GM12801 (cell line): ENCODE data around the gene SLC50A1.

Experiments
- TF ChIP-seq, protein P1 (sequence below): IDR thresholded peaks from one replicate; pipeline ENCODE4 v1.5.1; 2011; ENCODE audit warnings: control low read depth; ENCODE audit not compliant: insufficient read length; ENCODE audit errors: extremely low read depth

SLC50A1 gene

DNA sequence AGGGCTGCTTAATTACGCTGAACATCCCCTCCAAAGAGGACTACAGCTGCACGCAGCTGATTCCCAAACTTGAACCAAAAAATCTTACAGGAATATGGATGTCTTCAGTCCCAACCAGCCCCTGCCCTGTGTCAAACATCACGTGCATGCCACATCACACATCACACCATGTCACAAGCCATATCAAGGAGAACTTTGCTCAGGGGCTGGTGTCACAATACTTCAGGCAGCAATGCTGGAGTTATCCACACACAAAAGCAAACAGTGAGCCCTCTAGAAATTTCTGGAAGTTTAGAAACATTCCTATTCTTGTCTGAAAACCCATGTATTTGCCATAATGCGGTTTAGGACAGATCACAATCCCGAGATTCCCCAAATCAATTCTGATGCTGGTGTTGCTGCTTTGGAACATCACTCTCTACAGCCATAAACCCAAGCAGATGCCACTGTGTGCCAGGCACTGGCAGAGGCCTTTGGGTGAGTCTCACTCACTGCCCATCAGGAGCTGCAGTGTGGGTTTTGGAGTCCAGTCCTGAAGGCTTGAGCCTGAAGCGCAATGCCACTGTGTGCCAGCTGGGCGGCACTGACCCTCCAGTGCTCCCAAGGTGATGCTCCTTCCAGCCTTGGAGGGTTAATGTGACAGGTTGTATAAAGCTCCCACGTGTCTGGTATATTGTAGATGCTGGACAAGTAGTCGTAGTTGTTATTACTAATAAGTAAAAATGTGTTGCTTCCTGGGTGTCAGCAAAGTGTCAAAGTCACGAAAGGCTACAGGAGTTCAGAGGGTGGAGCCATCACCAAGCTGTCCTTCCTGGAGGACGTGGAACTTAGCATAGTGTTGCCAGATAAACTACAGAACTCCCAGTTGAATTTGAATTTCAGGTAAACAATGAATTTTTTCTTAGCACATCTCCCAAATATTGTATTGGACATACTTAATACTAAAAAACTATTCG lies 28.1 kb upstream of the SLC50A1 start:
- TF ChIP-seq, protein P1, sequence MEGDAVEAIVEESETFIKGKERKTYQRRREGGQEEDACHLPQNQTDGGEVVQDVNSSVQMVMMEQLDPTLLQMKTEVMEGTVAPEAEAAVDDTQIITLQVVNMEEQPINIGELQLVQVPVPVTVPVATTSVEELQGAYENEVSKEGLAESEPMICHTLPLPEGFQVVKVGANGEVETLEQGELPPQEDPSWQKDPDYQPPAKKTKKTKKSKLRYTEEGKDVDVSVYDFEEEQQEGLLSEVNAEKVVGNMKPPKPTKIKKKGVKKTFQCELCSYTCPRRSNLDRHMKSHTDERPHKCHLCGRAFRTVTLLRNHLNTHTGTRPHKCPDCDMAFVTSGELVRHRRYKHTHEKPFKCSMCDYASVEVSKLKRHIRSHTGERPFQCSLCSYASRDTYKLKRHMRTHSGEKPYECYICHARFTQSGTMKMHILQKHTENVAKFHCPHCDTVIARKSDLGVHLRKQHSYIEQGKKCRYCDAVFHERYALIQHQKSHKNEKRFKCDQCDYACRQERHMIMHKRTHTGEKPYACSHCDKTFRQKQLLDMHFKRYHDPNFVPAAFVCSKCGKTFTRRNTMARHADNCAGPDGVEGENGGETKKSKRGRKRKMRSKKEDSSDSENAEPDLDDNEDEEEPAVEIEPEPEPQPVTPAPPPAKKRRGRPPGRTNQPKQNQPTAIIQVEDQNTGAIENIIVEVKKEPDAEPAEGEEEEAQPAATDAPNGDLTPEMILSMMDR: no peak

- TF ChIP-seq, protein P1: no peak
Measured at GRCh38 chr1:155108296-155108695, 27.4 kb upstream of the SLC50A1 start.

- TF ChIP-seq, protein P1: no peak
Measured at GRCh38 chr1:155110381-155110780, 25.3 kb upstream of the SLC50A1 start.

DNA sequence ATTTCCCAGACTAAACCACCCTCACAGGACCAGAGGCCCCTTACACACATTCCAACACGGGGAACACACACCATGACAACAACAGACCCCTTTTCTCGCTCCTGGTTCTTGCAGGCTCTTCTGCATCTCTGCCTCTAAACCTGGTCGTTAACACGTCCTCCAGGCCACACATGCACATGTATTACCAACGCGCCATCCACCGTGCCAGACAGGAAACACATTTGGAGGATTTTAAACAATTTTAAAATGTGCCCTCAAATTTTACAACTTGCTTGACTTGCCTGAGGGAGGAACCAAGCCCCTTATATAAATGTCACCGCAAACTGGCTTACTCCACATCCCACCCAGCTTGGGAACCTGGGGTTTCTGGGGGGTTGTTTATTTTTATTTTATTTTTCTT lies 24.8 kb upstream of the SLC50A1 start:
- TF ChIP-seq, protein P1: no peak

GRCh38 chr1:155113450-155113980 lies 22.1 kb upstream of the SLC50A1 start:
- TF ChIP-seq, protein P1: no peak

DNA sequence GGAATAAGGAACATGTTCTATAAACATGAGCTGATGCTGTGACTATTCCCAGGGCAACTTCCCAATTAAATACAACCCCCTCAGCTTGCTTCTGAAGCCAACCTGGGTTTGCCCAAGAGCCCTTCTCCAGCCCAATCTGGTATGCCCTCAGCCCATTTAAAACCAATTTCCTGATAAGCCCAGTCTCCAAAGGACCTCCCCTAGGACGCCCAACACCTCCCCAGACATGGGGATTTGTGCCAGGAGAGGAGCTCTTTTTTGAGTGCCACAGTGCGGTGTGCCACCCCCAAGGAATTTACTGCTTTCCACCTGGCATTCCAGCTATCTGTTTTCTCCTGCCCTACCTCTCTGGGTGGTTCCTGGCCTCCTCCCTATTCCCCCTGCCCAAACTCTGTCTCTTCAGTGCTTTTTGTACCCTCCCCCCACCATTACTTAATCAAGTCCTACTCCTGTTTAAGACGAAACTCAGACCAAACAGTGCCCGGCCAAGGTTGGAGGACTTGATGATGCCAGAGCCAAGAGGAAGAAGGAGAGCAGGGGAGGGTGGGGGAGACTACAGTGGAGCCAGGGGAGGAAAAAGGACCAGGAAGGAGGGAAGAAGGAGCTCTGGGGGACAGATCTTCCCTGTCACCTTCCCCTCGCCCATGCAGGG lies 19.4 kb upstream of the SLC50A1 start:
- TF ChIP-seq, protein P1: no peak

GRCh38 chr1:155117610-155118009 lies 18.0 kb upstream of the SLC50A1 start:
- TF ChIP-seq, protein P1: no peak
